ENCODE data around the gene GAPT.
A peak's percentile ranks its signal among the peaks of the same experiment; 100 is the strongest.

GAPT gene

GRCh38 chr5:58460732-58461286, 30.4 kb upstream of the GAPT start:
- DNase-seq (ENCODE audit: low read depth) = peak; percentile 76

GRCh38 chr5:58462154-58462553, 29.1 kb upstream of the GAPT start:
- DNase-seq (ENCODE audit: low read depth) = no peak

GRCh38 chr5:58462623-58463230, 28.5 kb upstream of the GAPT start:
- DNase-seq (ENCODE audit: low read depth) = no peak

GRCh38 chr5:58466939-58467338, 24.3 kb upstream of the GAPT start:
- DNase-seq (ENCODE audit: low read depth) = no peak

GRCh38 chr5:58469896-58470295, 21.3 kb upstream of the GAPT start:
- no peak for DNase-seq (ENCODE audit: low read depth)

GRCh38 chr5:58475404-58475803, 15.8 kb upstream of the GAPT start:
- no peak for DNase-seq (ENCODE audit: low read depth)

- no peak for DNase-seq (ENCODE audit: low read depth)
Measured at GRCh38 chr5:58477760-58478376, 13.4 kb upstream of the GAPT start.

GRCh38 chr5:58481066-58481676, 10.1 kb upstream of the GAPT start:
- no peak for DNase-seq (ENCODE audit: low read depth)

GRCh38 chr5:58481828-58482227, 9.4 kb upstream of the GAPT start:
- DNase-seq (ENCODE audit: low read depth) = no peak

GRCh38 chr5:58482536-58482935, 8.7 kb upstream of the GAPT start:
- DNase-seq (ENCODE audit: low read depth) = no peak

GRCh38 chr5:58484505-58484904, 6.7 kb upstream of the GAPT start:
- DNase-seq (ENCODE audit: low read depth) = no peak

GRCh38 chr5:58486290-58486689, 4.9 kb upstream of the GAPT start:
- no peak for DNase-seq (ENCODE audit: low read depth)

GRCh38 chr5:58490402-58491050, 709 bp upstream of the GAPT start:
- no peak for DNase-seq (ENCODE audit: low read depth)

GRCh38 chr5:58493141-58493540, 1.9 kb downstream of the GAPT start:
- DNase-seq (ENCODE audit: low read depth) = no peak

GRCh38 chr5:58496488-58496887, 5.3 kb downstream of the GAPT start:
- DNase-seq (ENCODE audit: low read depth) = no peak

GRCh38 chr5:58497386-58497785, 6.2 kb downstream of the GAPT start:
- DNase-seq (ENCODE audit: low read depth) = no peak

- no peak for DNase-seq (ENCODE audit: low read depth)
Measured at GRCh38 chr5:58497921-58498320, 6.7 kb downstream of the GAPT start.

- DNase-seq (ENCODE audit: low read depth) = no peak
Measured at GRCh38 chr5:58498340-58498942, 7.2 kb downstream of the GAPT start.

GRCh38 chr5:58499231-58499630, 8.0 kb downstream of the GAPT start:
- no peak for DNase-seq (ENCODE audit: low read depth)

- no peak for DNase-seq (ENCODE audit: low read depth)
Measured at GRCh38 chr5:58499941-58500340, 8.7 kb downstream of the GAPT start.

- DNase-seq (ENCODE audit: low read depth) = no peak
Measured at GRCh38 chr5:58501778-58502417, 10.7 kb downstream of the GAPT start.
